Measurements from ENCODE around the gene MYOG. TPM values are rescaled to one million over a fixed set of nuclear protein-coding genes. Genes with fewer than 3 reads are reported as not detected.

Gene MYOG
- total RNA-seq = not detected

DNA sequence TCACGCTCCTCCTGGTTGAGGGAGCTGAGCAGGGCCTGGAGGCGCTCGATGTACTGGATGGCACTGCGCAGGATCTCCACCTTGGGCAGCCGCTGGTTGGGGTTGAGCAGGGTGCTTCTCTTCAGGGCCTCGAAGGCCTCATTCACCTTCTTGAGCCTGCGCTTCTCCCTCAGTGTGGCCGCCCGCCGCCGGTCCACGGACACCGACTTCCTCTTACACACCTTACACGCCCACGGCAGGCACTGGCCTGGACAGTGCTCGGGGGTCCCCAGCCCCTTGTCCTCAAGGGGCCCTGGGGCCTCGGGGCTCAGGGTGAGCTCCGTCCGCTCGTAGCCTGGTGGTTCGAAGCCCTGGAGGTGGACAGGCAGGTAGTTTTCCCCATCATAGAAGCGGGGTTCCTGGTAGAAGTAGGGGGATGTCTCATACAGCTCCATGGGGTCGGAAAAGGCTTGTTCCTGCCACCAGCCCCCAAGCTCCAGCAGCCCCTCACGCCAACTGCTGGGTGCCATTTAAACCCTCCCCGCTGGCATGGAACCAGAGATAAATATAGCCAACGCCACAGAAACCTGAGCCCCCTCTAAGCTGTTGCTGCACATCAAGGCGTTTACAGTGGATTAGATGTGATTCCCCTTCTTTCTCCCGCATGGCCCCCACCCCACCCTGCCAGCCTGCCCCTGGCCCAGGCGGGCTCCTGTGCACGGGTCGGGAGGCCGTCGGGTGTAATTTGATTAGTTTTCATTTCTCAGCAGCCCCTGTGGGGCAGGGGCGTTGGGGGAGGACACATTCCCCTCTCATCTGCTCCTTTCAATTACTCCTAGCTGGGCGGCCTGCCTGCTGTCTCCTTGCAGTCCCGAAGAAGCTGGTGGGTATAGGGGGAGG, at the start of gene MYOG:
TSS of gene MYOG (minus strand) at position 485 of the 879 bp plus-strand sequence. CDS start at position 434, 51 bp downstream.
- Histone ChIP-seq H3K27me3 (peaks cover 7% of the 10 kb centered on the region), H3K27ac (no peak within 1 kb of the TSS), H3K4me3 (no peak within 1 kb of the TSS), H3K36me3 (no peaks in the 10 kb centered on the region), H3K9me3 (no peaks in the 10 kb centered on the region), H3K4me1 (no peaks in the 10 kb centered on the region)
- 91% methylated on average over 35 of the region's 36 CpGs; no CpG with 5 or more reads in 1 of the 2 donors for WGBS, 2 donors (ENCODE audit: low coverage in 1 of 2)
- in situ Hi-C loops (cut with MboI; ENCODE audit: low pct_ligation_motif_present in 1 of 4, low pct_unique_long_range_greater_than_20kb in 1 of 4, low sequenced_read_pairs in 3 of 4) = no loop called here
- intact Hi-C loops (cut with DNase I; ENCODE audit: low total_unique reads) = no loop called here
- no peak for TF ChIP-seq EP300 (IDR thresholded peaks at IDR 0.05; ENCODE audit: low read depth)
- no peak for TF ChIP-seq POLR2A (IDR thresholded peaks at IDR 0.05)
- TF ChIP-seq, protein P1, sequence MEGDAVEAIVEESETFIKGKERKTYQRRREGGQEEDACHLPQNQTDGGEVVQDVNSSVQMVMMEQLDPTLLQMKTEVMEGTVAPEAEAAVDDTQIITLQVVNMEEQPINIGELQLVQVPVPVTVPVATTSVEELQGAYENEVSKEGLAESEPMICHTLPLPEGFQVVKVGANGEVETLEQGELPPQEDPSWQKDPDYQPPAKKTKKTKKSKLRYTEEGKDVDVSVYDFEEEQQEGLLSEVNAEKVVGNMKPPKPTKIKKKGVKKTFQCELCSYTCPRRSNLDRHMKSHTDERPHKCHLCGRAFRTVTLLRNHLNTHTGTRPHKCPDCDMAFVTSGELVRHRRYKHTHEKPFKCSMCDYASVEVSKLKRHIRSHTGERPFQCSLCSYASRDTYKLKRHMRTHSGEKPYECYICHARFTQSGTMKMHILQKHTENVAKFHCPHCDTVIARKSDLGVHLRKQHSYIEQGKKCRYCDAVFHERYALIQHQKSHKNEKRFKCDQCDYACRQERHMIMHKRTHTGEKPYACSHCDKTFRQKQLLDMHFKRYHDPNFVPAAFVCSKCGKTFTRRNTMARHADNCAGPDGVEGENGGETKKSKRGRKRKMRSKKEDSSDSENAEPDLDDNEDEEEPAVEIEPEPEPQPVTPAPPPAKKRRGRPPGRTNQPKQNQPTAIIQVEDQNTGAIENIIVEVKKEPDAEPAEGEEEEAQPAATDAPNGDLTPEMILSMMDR (IDR thresholded peaks at IDR 0.05) = no peak
- TF ChIP-seq POLR2AphosphoS5 (IDR thresholded peaks at IDR 0.05) = no peak
- no peak for DNase-seq

DNA sequence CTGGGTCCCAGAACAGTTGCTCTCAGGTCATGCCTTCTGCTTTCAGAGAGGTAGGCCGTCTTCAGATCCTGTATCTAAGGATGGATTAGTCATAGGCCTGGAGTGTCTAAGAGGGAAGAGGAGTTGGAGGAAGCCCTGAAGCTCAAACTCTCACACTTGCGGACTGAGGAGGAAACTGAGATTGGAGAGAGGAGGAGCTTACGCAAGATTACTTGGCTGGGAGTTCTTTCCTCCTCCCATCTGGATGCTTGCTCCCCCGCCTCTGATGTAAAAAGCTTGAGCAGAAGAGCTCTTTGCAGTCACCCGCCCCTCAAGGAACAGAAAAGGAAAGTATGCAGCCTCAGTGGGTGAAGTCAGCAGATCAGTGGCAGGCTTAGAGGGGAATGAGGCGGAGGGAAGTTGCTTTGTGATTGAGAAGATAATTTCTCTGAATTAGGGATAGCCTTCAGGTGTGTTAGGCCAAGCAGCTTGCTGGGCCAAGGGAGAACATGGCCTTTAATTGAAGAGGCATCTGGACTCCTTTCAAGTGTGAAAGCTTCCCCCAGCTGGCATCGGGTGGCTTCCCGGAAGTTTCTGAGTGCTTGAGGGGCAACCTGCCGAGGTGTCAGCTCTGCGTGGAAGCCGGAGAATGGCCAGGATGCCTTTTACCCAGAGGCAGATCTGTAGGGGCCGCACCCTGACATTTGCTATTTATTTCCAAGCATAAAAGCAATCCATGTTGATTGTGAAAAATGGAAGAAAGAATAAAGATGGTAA, 48.3 kb upstream of the MYOG start:
- Histone ChIP-seq H3K4me3 (no peak overlapping the region), H3K9me3 (no peaks in the 10 kb centered on the region), H3K27ac (peak overlapping the region in 2 of 4 donors; percentile 25 to 51), H3K27me3 (no peaks in the 10 kb centered on the region), H3K4me1 (peaks cover 0 to 16% (median 3%) of the 10 kb centered on the region in 4 donors), H3K36me3 (no peaks in the 10 kb centered on the region)
- TF ChIP-seq, protein P1 (IDR thresholded peaks at IDR 0.05) = no peak
- peak; percentile 23 for DNase-seq
- intact Hi-C loops (cut with DNase I; ENCODE audit: low total_unique reads) = no loop called here
- in situ Hi-C loops (cut with MboI; ENCODE audit: low pct_ligation_motif_present in 1 of 4, low pct_unique_long_range_greater_than_20kb in 1 of 4, low sequenced_read_pairs in 3 of 4) = no loop called here
- 60 to 84% methylated on average over 4 to 12 of the region's 12 CpGs for WGBS, 2 donors (ENCODE audit: low coverage in 1 of 2)

DNA sequence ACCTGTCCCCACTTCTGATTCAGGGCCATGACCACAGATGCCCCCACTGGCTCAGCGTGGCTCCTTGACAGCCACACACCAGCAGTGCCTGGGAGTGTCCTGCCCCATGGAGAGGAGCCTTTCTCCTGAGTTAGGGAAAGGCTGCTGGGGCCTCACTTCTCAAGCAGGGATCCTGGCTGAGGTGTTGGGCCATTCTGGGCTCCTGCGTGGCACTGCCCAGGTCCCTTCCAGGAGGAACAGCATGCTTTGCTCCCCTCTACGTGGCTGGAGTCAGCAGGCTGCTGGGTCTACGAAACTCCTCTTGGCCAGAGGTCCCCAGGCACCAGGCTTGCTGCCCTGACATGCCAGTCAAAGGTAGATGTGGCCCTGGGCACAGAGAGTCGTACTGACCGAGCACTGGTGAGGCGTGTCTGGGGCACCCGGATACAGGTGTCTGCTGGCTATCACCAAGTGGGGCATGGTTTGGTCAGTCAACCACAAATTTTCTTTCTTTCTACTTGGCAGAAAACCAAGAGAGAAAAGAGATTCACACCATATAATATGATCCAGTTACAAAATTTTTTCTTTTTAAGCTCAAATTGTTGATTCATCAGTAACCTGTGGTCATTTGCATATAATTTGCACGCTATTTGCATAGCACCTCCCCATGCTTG, 45.9 kb upstream of the MYOG start:
- no peak overlapping the region for H3K27ac ChIP-seq
- H3K4me3 ChIP-seq = no peak overlapping the region
- no peaks in the 10 kb centered on the region for H3K9me3 ChIP-seq
- peaks cover 15% of the 10 kb centered on the region for H3K27me3 ChIP-seq
- intact Hi-C loops (cut with DNase I; ENCODE audit: low total_unique reads) = no loop called here
- H3K4me1 ChIP-seq = peaks cover 6 to 35% (median 13%) of the 10 kb centered on the region in 4 donors
- in situ Hi-C loops (cut with MboI; ENCODE audit: low pct_ligation_motif_present in 1 of 4, low pct_unique_long_range_greater_than_20kb in 1 of 4, low sequenced_read_pairs in 3 of 4) = no loop called here
- no peak for DNase-seq
- no peaks in the 10 kb centered on the region for H3K36me3 ChIP-seq
- WGBS, 2 donors (ENCODE audit: low coverage in 1 of 2) = 60 to 81% methylated on average over 1 to 8 of the region's 9 CpGs
- TF ChIP-seq POLR2A (IDR thresholded peaks at IDR 0.05) = no peak
- TF ChIP-seq EP300 (IDR thresholded peaks at IDR 0.05; ENCODE audit: low read depth) = no peak
- no peak for TF ChIP-seq POLR2AphosphoS5 (IDR thresholded peaks at IDR 0.05)
- TF ChIP-seq, protein P1 (IDR thresholded peaks at IDR 0.05) = no peak

Data from transverse colon (tissue), 4 donors.